ENCODE results near the gene STARD13. TPM values are rescaled to one million over a fixed set of nuclear protein-coding genes. Genes with fewer than 3 reads are reported as not detected.

STARD13 gene
- polyA plus RNA-seq, 3 donors, result 21.8 to 23.3 (median 22.0) TPM

GRCh38 chr13:33158271-33158670 is 127.3 kb downstream of the STARD13 start:
- DNase-seq (ENCODE audit: low read depth in 3 of 3, low spot score in 2 of 3), result no peak

GRCh38 chr13:33154911-33155310 is 130.6 kb downstream of the STARD13 start:
- DNase-seq (ENCODE audit: low read depth in 3 of 3, low spot score in 2 of 3), result no peak

DNA sequence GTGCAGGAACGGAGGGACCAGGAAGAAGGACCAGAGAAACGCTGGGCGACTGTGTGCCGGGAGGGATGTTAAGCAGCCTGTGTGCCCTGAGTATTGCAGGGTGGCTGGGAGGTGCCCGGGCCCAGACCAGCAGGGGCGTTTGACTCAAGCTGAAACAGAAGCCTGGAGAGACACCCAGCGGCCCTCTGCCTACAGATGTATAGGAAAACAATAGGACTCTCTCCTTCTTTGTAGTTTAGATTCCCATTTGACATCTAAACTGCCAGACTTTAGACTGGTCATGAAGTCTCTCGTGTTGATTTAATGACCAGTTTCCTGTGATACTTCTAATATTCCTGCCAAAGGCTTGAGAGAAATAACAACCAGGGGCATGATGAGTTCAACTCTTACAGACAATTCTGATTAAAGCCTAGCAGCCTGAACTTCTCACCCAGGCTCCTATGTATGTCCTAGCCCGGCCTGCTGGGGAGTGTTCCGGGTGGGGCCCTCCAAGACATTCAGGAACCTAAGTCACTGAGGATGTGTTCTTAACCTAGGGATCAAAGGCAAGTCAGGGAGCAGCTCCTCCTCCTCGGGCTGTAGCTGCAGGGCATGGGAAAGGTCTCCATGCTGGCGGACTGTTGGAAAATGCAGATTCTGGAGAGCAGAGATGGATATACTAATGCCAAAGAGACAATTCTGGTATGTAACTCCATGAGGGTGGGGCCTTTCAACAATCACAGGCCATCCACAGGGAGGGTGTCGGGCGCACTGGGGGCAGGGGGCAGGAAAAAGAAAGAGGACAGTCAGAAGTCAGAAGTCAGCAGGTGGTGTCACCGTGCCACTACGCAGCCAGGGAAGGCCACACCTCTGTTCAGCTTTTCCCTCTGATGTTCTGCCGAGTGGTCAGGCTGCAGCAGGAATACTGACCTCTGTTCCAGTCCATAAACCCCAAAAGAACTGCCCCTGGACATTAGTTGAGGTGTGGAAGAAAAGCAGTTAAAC is 131.8 kb downstream of the STARD13 start:
- peak; percentile 58 to 65 (median 60) for DNase-seq (ENCODE audit: low read depth in 3 of 3, low spot score in 2 of 3)

DNA sequence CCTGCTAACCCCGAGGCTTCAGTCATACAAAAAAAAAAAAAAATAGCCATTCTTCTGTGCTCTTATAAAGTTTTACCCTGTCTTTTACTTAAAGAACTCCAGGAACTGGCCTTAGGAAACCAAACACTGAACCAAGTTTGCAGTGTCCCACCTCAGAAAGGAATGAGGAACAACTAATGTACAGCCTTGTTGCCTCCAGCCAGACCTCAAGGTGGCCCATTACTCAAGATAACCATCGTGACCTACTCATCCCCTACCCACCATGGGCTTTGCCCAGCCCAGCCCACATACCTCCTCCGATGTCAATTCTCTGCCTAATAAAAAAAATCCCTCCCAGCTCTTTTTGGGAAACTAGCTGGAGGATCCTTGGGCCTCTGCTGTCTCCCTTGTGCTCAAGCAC is 133.2 kb downstream of the STARD13 start:
- no peak for DNase-seq (ENCODE audit: low read depth in 3 of 3, low spot score in 2 of 3)

- no peak for DNase-seq (ENCODE audit: low read depth in 3 of 3, low spot score in 2 of 3)
Measured at GRCh38 chr13:33150662-33151061, 134.9 kb downstream of the STARD13 start.

GRCh38 chr13:33150126-33150525 is 135.4 kb downstream of the STARD13 start:
- no peak for DNase-seq (ENCODE audit: low read depth in 3 of 3, low spot score in 2 of 3)

DNA sequence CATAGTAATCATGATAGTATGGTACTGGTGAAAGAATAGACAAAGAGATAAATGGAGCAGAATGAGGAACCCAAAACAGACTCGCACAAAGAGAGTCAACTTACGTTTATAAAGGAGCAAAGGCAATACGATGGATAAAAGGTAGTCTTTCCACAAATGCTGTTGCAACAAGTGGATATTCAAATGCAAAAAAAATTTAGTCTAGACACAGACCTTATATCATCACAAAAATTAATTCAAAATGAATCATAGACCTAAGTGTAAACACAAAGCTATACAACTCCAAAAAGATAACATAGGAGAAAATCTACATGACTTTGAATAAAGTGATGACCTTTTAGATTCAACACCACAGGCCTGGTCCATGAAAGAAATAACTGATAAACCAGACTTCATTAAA is 137.7 kb downstream of the STARD13 start:
- DNase-seq (ENCODE audit: low read depth in 3 of 3, low spot score in 2 of 3), result no peak

GRCh38 chr13:33146843-33147611 is 138.5 kb downstream of the STARD13 start:
- DNase-seq (ENCODE audit: low read depth in 3 of 3, low spot score in 2 of 3), result no peak

DNA sequence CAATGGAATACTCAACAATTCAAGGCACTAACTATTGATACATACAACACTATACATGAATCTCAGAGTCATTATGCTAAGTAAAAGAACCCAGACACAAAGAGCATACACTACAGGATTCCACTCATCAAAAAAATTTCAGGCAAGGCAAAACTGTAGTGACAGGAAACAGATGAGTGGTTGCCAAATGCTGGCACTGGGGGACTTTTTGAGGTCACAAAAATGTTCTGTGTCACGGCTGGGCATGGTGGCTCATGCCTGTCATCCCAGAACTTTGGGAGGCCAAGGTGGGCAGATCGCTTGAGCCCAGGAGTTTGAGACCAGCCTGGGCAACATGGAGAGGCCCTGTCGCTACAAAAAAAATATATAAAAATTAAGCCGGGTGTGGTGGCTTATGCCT is 139.9 kb downstream of the STARD13 start:
- DNase-seq (ENCODE audit: low read depth in 3 of 3, low spot score in 2 of 3), result no peak

DNA sequence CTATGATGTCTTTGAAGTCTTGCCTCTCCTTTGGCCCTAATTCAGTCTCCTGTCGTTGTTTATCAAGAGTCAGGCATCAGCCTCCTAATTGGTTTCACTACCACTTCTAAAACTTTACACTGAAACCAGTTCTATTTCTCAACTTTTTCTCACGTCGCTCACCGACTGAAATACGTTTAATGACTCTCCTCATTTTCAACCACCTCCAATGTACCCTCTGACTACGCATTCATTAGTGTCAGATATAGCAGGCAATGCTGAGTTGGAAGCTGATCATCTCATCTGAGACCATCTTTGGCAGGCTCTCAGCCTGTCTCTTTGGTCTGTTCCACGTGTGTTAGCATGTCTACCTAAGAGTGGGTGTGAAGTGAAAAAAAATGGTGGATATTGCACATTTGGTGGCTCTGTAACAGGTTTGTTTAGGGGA is 141.2 kb downstream of the STARD13 start:
- DNase-seq (ENCODE audit: low read depth in 3 of 3, low spot score in 2 of 3), result no peak

GRCh38 chr13:33139780-33140535 is 145.6 kb downstream of the STARD13 start:
- no peak for DNase-seq (ENCODE audit: low read depth in 3 of 3, low spot score in 2 of 3)

- DNase-seq (ENCODE audit: low read depth in 3 of 3, low spot score in 2 of 3), result no peak
Measured at GRCh38 chr13:33139184-33139583, 146.4 kb downstream of the STARD13 start.

GRCh38 chr13:33138441-33138840 is 147.1 kb downstream of the STARD13 start:
- no peak for DNase-seq (ENCODE audit: low read depth in 3 of 3, low spot score in 2 of 3)

DNA sequence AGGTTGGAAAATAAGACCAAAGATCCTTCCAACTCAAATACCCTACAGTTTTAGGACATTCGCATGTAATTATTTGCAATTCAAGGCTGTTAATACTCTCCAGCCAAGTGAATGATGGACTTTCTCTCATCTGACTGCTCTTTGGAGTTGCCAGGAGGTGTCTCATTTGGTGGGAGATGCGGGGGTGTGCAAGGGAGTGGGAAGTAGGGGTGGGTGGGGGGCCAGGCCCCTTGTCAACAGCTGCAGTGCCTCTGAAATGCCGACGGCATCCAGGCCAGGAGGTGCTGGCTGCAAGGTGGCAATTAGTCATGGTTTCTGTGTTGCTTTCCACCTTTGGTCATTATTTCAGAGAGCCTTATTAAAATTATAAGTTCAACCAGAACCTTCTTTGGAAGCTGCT is 147.8 kb downstream of the STARD13 start:
- DNase-seq (ENCODE audit: low read depth in 3 of 3, low spot score in 2 of 3), result no peak

- DNase-seq (ENCODE audit: low read depth in 3 of 3, low spot score in 2 of 3), result no peak
Measured at GRCh38 chr13:33135097-33135496, 150.5 kb downstream of the STARD13 start.

DNA sequence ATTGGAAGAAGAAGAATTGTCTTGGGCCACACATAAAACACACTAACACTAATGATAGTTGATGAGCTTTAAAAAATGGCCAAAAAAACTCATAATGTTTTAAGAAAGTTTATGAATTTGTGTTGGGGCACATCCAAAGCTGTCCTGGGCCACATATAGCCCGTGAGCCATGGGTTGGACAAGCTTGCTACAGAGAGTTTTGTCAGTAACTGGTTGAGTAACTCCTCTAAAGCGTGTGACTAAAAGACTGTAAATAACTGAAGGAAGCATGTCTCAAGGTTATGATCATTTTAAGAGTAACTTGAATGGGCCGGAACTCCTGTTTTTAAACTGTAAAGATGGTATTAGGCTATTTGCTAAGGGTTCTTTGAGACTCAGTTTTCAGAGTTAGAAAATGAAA is 151.3 kb downstream of the STARD13 start:
- no peak for DNase-seq (ENCODE audit: low read depth in 3 of 3, low spot score in 2 of 3)

DNA sequence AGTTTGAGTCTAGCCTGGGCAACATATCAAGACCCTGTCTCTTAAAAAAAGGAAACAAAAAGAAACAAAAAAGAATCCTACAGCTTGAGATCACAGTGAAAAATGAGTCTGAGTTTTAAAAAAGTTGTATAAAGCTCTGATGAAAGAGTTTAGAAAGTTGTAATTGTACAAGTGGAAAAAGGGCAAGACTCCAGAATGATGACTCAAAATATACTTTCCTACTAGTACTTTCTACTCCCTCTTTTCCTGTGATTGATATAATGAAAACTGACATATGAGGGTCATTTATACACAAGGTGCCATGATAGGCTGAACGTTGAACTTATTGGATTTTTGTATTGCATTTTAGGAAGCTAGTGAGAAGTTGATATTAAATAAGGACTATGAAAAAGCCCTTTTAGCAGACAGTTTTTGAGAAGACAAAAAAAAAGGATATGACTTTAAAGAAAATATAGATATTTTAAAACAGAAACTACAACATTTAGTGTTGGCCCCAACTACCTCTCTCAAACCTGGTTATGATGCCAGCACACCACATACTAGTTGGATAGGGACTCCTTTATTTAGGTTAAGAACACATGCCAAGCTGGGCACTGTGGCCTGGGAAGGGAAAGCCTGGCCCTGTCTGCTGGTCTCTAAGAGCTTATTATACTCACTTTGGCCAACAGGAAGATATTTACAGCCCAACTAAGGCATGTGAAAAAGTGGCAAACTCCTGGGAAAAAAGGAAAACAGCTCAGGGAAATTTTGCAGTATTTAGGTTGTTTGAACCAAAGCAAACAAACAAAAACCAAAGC is 152.7 kb downstream of the STARD13 start:
- no peak for DNase-seq (ENCODE audit: low read depth in 3 of 3, low spot score in 2 of 3)

DNA sequence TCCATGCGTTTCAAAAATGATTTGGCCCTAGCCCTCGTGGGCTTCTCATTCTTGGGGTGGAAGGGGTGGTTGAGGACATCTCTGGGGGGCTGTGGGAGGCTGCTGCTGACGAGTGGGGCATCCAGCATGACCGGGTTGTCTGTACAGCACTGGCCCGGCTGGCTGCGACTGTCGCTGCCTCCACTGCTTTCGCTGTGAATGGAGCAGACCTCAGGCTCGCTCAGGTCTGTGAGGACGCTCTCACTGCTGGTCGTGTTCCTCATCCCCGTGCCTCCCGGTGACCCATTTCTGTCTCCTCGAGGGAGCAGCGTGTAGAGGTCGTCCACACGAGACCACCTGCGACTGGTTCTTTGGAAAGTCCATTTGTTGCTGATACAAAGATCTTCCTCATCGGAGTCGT is 155.7 kb downstream of the STARD13 start:
- DNase-seq (ENCODE audit: low read depth in 3 of 3, low spot score in 2 of 3), result no peak

GRCh38 chr13:33129094-33129832 is 156.3 kb downstream of the STARD13 start:
- DNase-seq (ENCODE audit: low read depth in 3 of 3, low spot score in 2 of 3), result no peak
